HG03432 (cell line): ENCODE measurements around the gene PAH.

Source experiments
- ATAC-seq: cut with Tn5 transposase; IDR thresholded peaks from one replicate; pipeline ENCODE4 v1.9.1; 2021; ENCODE audit warnings: mild to moderate bottlenecking, moderate library complexity; ENCODE audit not compliant: unreplicated experiment

PAH gene

DNA sequence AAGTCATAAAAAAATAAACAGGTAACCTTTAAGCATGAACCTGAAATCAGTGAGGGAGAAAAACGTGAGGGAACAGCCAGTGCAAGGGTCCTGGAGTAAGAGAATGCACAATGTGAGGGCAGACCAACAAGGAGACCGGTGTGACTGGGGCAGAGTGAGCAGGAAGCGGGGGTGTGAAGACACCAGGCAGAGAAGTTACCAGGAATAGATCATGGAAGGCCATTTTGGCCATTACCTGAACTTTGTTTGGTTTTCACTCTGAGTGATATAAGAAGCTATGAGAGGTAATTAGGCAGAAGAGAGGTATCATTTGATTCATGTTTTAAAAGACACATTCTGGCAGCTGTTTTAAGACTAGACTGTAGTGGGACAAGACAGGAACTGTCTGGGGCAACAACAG lies 15.0 kb downstream of the PAH start:
- peak; percentile 43 for ATAC-seq

DNA sequence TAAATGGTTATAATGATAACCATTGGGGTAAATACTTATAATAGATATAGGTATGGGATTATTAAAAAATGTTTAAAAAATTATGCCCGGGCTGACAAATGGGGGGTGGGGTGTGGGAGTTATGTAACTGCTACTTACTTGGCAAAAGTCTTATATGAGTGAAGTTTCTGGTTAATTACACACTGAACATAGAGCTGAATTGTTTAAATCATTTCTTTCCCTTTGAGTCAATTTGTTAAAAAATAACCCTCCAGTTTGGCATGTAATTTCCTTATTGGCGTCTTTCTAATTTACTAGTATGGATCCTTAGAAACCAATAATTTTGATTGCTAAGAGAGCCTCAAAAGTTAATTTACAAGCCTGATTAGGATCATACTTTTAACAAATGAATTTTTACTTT lies 16.7 kb downstream of the PAH start:
- no peak for ATAC-seq

DNA sequence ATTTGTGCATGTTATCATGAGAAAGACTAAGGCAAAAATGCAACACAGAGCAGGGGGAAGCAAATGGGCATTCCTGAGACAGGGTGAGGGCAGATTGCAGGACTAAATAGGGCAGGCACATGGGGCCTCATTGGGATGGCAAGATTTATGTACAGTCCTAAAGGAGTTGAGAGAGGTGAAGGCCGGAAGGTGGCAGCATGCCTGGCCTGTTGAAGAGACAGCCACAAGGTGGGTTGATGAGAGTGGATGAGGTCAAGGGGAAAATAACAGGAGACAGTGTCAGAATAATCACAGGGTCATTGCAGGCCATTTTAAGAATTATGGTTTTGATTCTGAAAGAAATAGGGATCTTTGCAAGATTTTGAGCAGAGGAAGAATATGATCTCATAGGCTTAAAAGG lies 21.0 kb downstream of the PAH start:
- no peak for ATAC-seq

DNA sequence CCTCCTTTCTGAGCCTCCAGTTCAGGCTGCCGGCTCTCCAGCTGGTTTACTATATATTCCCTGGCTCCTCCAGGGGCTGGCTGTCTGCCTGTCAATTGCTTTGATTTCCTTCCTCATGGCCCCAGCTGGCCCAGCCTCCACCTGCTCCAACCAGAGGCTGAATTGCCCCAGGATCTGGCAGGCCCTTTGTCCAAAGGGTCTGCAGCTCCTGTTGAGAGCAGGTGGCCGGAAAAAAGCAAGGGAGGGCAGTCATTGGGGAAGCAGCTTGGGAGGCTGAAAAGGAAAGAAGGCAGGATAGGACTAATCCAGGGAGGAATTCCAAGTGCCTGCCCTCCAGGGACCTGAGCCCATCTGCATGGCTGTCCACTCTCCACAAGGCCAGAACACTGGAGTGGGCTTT lies 25.3 kb downstream of the PAH start:
- no peak for ATAC-seq

DNA sequence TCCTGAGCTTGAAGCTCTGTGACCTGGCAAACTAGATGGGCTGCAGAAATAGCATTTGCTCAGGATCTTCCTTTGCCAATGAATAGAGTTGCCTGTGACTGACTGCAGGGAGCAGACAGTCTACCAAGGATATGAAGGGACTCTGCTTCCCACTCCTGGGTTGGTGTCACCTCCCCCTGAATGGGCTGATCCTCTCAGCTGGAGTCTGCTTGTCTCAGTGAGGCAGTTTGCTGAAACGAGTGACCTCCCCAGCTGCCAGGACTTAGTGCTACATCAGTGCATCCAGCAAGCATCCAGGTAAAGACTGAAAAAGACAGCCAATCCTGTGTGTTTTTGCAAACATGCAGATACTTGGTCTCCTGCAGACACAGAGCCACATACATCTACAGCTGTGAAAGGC lies 28.5 kb downstream of the PAH start:
- ATAC-seq = no peak

DNA sequence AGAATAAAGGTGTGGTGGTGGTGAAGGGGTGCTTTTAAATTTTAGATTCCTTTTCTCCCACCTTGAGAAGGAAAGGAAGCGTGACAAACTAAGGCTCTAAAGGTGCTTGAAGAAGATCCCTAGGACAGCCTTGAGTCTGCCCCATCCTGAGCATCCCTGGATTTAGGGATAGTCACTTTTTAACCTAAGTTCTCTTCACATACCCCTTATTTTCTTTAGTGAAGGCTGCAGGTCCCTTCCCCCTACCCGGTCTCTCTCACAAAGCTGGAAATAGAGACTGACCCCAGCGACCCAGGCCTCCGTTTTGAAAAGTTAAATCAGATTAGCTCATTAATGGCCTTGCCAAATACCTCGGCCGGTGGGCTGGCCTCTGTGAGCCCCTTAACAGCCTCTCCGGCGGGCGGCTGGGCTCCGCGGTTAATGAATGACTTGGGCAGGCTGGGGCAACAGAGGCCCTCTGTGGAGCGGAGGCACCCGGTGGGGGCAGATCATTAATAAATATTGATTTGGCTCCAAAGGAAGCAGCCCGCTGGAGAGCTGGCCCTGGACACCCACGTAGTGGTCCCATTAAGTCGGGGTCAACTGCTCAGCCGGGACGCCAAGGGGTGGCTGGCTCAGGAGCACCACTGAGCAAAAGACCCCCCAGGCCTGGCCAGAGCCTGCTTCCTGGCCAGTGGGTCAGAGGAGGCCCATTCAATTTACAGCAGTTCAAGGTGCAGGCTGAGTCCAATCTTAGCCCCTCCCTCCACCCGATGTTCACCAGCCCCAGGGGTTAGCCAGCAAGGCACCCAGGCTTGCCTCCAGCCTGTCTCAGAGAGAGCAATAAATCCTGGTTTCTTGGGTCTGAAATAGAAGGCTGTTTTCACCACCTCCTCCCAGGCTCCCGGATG lies 31.8 kb downstream of the PAH start:
- no peak for ATAC-seq

DNA sequence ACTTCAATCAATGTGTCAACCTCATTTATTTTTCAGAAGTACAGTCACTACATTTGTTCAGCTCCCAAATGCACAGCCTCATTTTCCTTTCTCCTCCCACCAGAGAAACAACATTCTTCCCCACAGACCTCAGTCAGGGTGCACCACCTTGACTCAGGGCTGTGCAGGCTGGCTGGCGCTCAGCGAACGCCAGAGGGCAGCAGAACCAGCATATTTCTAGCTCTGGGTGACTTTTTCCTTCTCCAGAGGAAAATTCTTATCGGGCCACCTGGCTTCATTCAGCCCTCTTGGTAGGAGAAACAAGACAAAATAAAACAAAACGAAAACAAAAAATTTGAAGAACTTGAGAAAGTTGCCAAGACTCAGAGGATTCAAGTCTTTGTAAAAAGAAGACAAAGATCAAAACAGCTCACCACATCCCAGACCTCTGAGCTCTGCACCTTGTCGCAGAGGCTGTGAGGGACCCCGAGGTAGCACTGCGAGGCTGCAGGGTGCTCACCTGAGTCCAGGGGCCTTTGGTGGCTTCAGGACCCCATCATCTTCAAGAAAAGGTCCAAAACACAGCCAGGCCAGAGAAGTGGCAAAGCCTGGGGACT lies 33.7 kb downstream of the PAH start:
- ATAC-seq = peak; percentile 69

DNA sequence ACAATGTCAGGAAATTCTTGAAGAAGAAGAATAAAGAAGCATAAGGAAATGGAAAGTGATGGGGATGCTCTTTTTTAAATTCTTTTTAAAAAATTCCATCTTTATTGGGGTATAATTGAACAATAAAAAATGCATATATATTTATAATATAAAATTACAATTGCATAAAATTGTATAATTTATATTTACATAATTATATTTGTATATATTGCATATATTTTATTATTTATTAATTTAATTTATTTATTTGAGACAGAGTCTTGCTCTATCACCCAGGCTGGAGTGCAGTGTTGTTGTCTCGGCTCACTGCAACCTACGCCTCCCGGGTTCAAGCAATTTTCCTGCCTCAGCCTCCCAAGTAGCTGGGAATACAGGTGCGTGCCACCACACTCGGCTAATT lies 36.3 kb downstream of the PAH start:
- no peak for ATAC-seq

DNA sequence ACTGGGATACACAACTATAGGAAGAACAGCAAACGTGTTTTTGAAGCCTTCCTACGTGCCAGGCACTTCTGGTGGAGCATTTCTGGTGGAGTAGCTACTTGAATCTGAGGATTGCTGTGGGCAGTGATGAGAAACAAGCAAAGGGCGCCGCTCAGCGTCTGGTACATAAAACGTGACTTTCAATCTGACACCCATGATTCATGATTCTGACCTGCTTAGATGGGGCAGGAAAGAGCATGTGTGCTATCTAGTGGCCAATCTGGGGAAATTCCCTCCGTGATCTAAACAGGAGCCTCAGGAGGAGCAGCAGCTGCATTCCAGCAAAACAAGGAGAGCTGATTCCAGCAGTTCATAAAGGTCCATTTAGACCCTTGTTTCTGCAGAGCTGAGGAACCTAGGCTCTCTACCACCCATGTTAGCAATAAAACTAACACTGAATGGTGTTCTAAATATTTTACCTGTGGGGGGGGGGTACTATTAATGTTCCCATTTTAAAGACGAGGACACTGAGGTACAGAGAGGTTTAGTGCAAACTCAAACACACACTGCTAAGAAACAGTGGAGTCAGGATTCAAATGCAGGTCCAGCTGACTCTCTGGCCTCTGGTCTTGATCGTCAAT lies 37.8 kb downstream of the PAH start:
- peak; percentile 70 for ATAC-seq

DNA sequence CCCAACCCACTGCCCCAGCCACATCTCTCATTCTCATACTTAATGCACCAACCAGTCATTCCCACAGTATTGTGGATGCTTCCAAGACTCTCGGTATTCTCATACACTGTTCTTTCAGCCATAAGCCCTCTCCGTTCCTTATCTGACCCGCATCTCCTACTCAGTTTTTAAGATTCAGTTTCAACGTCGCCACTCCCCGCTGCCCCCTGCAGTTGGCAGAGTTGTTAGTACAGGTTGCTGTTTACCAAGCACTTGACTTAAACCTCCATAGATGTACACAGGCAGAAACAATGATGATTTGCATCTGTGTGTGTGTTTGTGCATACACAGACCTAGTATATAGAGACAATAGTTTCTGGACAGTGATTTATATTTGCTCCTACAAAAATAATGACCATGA lies 40.2 kb downstream of the PAH start:
- no peak for ATAC-seq

DNA sequence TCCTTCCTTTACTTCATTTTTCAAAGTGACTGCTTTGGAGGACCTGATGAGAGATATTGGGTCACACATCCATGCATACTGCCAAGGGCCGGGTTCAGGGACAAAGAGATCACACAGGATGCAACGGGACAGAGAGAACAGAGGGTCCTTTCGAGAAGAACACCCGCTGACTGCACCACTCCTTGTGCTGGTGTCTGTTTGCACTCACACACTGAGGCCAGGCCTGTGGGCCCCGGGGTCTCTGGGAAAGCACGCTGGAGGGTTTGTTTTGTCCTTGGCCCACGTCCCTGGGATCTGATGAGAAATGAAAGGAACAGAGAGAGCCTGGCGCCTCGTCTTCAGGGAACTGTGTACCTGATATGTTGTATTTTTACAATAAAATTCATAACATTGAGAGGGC lies 42.2 kb downstream of the PAH start:
- ATAC-seq = no peak

DNA sequence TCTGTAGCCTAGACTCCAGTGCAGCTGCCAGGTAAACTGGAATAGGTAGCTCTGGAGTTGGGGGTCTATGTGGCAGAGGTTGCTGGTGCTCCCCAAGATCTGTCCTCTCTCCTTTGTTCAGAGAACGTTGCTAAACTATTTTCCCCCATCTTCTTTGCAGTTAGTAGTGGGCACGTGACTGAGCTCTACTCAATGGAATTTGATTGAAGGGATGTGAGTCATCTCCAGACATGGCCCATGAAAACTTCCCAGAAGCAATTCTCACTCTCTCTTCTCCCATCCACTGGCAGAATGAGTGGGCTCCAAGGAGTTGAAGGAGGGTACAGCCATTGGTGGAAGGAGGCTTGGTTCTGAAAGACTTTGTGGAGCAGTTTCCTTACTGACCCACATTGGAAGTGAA lies 44.0 kb downstream of the PAH start:
- ATAC-seq = no peak

DNA sequence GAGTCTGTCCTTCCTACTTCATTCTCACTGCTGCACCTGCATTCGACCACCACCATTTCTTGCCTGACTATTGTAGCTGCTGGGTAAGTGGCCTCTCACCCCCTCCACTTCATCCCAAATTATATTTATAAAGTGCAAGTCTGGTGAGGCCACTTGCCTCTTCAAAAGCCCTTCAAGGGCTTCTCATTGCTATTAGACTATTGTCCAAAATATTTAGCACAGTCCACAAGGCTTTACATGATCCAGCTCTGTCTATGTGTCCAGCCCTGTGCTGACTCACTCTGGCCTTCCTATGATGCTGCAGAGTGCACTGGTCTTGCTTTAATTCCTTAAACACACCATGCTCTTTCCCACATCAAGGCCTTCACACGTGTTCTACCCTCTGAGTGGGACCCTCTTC lies 46.0 kb downstream of the PAH start:
- no peak for ATAC-seq

DNA sequence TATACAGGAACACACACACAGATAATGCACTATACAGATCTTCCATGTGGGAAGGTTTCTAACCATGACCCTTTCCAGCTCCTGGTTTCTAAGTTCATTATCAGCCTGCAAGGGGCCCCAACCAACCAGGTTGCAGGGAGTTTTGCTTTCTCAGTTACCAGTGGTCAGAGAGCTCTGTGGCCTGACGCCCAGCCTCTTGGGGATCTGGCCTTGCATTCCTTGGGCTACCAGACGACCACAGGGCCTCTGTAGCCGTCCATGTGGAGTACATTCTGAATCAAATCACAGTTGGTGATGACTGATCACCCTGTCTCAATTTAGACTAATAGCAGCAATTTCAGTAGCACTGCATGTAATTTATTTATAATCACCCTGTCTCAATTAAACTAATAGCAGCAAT lies 47.5 kb downstream of the PAH start:
- ATAC-seq = no peak

DNA sequence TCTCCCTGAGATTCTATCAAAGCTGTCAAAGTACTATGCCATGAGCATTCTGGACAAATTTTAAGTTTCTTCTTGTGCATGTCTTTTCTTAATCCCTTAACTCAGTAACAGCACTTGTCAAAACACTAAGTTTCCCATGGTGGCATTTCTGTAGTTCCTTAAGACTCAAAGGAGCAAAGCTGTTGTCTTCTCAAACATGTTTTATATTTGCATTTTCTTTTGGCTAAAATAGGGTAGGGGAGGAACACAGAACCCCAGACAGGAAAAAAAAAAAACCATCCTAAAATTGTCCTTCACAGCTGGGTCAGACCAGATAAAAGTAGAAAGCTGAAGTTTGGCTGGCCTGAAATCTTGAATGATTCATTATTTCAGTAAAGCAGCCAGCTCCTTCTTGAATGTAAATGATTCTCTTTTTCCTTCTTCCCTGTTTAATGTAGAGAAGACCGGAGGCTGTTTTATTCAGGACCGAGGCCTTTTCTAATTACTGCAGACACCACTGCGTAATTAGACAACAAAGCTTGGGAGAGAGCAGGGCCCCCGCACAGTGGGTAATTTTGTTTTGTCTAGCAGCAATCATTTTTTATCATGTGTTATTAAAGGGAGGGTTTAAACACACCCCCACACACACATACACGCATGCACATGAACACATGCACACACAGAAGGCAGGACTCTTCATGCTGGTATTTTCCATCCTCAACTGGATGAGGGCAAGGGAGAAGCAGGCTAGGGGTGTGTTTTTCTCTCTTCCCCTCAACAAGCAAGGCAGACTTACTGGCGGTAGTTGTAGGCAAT lies 51.0 kb downstream of the PAH start:
- ATAC-seq = no peak

DNA sequence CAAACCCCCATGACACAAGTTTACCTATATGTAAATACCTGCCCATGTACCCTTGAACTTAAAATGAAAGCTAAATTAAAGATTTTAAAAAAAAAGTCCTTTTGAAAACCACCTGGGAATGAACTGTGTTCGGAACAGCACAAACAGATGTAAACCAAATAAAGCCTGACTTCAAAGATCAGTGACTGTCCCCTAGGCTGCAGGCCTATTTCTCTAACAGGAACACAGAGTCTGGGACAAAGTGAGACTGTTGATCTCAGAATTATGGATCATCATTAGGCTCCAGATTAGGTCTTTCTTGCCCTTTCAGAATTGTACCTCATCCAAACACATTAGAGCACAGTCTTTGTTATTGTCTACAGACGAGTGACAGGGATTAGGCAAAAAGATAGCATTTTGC lies 54.6 kb downstream of the PAH start:
- no peak for ATAC-seq

DNA sequence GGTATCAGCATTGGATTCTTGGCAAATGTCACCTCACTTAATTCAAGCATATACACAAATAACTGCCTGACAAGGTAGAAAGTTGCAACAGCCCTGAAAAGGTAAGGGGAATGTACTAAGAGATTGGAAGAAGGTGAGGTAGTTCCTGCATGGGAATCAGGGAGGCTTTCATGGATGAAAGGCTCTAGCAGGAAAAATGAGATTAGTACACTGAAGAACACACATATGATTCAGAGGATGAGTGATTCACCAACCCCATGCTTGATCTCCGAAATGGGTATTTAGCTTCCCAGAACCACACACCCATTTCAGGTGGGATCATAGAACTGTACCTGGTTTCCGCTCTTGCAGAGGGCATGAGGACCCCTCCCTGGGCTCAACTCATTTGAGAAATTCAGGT lies 65.8 kb downstream of the PAH start:
- ATAC-seq = no peak

DNA sequence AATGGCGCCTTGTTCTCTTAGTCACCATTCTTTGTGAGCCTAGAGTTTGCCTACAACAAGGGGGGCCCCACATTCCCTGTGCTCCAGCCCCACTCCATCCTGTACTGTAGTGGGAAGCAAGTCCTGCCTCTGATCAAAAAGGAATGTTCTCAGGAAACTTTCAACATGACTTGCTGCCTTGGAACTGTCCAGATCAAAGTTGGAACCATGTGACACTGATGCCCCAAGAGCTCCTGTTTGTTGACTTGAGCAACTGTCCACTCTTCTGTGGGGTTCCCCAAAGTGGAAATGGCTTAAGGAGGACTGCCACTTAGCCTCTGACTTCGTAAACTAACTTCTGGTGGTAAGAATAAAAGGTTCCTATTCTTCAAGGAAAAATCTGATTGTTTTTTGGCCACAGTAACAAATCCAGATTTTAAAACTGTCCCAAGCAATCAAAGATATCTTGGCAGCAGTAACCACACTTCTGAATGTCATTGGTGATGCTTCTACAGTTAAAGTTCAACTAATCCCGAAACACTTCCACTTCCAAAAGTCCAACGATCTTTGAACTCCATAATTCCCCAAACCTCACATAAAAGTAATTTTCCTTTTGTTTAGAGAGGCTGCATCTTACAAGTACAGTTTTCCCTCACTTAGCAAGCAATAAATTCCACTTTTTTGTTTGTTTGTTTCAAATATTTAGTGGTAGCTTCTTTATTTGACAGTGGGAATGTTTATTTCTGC lies 67.2 kb downstream of the PAH start:
- no peak for ATAC-seq

DNA sequence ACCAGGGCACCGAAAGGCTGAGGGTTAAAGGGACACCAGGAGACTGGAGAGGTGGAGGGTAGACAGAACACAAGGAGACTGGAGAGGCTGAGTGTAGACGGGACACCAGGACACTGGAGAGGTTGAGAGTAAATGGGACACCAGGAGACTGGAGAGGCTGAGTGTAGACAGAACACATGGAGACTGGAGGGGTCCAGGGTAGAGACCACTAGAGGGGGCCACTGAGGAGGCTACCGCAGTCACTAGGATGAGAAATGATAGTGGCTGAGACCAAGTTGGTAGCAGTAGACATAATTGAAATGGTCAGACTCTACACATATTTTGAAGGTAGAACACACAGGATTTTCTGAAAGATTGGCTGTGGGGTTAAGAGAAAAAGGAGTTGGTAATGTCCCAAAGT lies 68.2 kb downstream of the PAH start:
- no peak for ATAC-seq

DNA sequence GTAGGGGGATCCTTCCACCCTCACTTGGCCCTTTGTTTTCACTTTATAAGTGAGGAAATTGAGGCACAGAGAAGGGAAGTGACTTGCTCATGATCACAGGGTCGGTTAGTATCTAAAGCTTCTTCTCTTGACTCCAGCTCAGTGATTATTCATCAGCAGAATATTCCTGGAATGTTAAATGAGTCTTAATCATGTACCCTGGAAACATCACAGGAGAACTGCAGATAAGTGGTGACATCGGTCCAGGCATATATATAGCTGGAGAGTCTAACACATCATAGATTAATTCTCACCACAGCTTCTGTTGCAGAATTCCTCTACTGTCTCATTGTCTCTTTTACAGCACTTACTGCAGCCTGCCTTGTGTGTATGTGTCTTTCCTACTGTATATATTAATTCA lies 69.9 kb downstream of the PAH start:
- no peak for ATAC-seq
